ENCODE data around the gene MACROD1.

The MACROD1 gene

GRCh38 chr11:64036087-64037026 is 129.6 kb downstream of the MACROD1 start:
- ChIA-PET CTCF (interaction anchor here (1.2 to 6.2 kb wide), 4 partner anchors 9 to 114 kb away, joined by 3 to 60 read pairs (median 4); no protein-coding TSS in a partner anchor), POLR2A (no interaction called here)
- TF ChIP-seq CTCF (IDR thresholded peaks at IDR 0.05; ENCODE audit: insufficient read depth, low read length, missing control alignments), result no peak
- no peak for DNase-seq (ENCODE audit: low read depth, low spot score)
- peak overlapping the region; percentile 54 for H3K4me3 ChIP-seq (ENCODE audit: low read depth, low read length)

- POLR2A ChIA-PET, result no interaction called here
- CTCF ChIA-PET, result interaction anchor here (1.2 to 6.2 kb wide), 4 partner anchors 10 to 115 kb away, joined by 3 to 60 read pairs (median 6); no protein-coding TSS in a partner anchor
- TF ChIP-seq CTCF (IDR thresholded peaks at IDR 0.05; ENCODE audit: insufficient read depth, low read length, missing control alignments), result no peak
- H3K4me3 ChIP-seq (ENCODE audit: low read depth, low read length), result peak within 1 kb of the TSS; percentile 54
- DNase-seq (ENCODE audit: low read depth, low spot score), result no peak
These were observed 130.3 kb downstream of the MACROD1 start, which contains the start of gene FLRT1 for GRCh38 chr11:64035576-64035975. Gene FLRT1 (plus strand): TSS chr11:64035931. CDS start chr11:64116268, 80,337 bp downstream.

GRCh38 chr11:64035081-64035524 is 130.8 kb downstream of the MACROD1 start:
- peak overlapping the region; percentile 34 for H3K4me3 ChIP-seq (ENCODE audit: low read depth, low read length)
- ChIA-PET CTCF (interaction anchor here (1.9 to 3.1 kb wide), 3 partner anchors 10 to 115 kb away, joined by 6 to 8 read pairs (median 6); no protein-coding TSS in a partner anchor), POLR2A (no interaction called here)
- DNase-seq (ENCODE audit: low read depth, low spot score), result no peak
- no peak for TF ChIP-seq CTCF (IDR thresholded peaks at IDR 0.05; ENCODE audit: insufficient read depth, low read length, missing control alignments)

GRCh38 chr11:64034411-64034811 is 131.5 kb downstream of the MACROD1 start:
- no peak for DNase-seq (ENCODE audit: low read depth, low spot score)
- ChIA-PET CTCF (interaction anchor here (1.6 to 3.1 kb wide), 5 partner anchors 9 to 119 kb away, joined by 5 to 8 read pairs (median 6); no protein-coding TSS in a partner anchor), POLR2A (no interaction called here)
- TF ChIP-seq CTCF (IDR thresholded peaks at IDR 0.05; ENCODE audit: insufficient read depth, low read length, missing control alignments), result no peak
- H3K4me3 ChIP-seq (ENCODE audit: low read depth, low read length), result no peak overlapping the region

- H3K4me3 ChIP-seq (ENCODE audit: low read depth, low read length), result no peak overlapping the region
- no peak for DNase-seq (ENCODE audit: low read depth, low spot score)
- ChIA-PET CTCF (interaction anchor here (1.2 to 3.1 kb wide), 4 partner anchors 30 to 121 kb away, joined by 3 to 15 read pairs (median 6); no protein-coding TSS in a partner anchor), POLR2A (no interaction called here)
- TF ChIP-seq CTCF (IDR thresholded peaks at IDR 0.05; ENCODE audit: insufficient read depth, low read length, missing control alignments), result no peak
These were observed 133.9 kb downstream of the MACROD1 start for GRCh38 chr11:64032050-64032449.

GRCh38 chr11:64031001-64031400 is 134.9 kb downstream of the MACROD1 start:
- no peak overlapping the region for H3K4me3 ChIP-seq (ENCODE audit: low read depth, low read length)
- CTCF ChIA-PET, result interaction anchor here (1.2 to 8.1 kb wide), 4 partner anchors 29 to 122 kb away, joined by 3 to 45 read pairs (median 9); no protein-coding TSS in a partner anchor
- no peak for TF ChIP-seq CTCF (IDR thresholded peaks at IDR 0.05; ENCODE audit: insufficient read depth, low read length, missing control alignments)
- no peak for DNase-seq (ENCODE audit: low read depth, low spot score)
- POLR2A ChIA-PET, result no interaction called here
